OCI-LY1 (cell line): ENCODE results near the gene ZFC3H1.

Source experiments
- CTCF ChIP-seq: fragments of 200-600 bp; sonication (generic), shearing (Covaris generic); IDR thresholded peaks from 2 replicates; pipeline ENCODE4 v1.5.1; 2017; ENCODE audit warnings: mild to moderate bottlenecking, antibody characterized with exemption, low read length, moderate library complexity, mixed read lengths
- EZH2 ChIP-seq: fragments of 200-600 bp; sonication (generic), shearing (Covaris generic); IDR thresholded peaks from 2 replicates; pipeline ENCODE4 v1.8.0; 2017; ENCODE audit warnings: borderline replicate concordance, mixed run types, mild to moderate bottlenecking, antibody characterized with exemption, low read length, moderate library complexity, mixed read lengths

GRCh38 chr12:71671816-71672215 lies 8.2 kb upstream of the ZFC3H1 start:
- TF ChIP-seq CTCF (no peak), EZH2 (no peak)
